Smooth muscle cell (in vitro differentiated cells): ENCODE data around the gene EPHA1. TPM values are rescaled to one million over a fixed set of nuclear protein-coding genes. Genes with fewer than 3 reads are reported as not detected.
A peak's percentile ranks its signal among the peaks of the same experiment; 100 is the strongest.

Experiments
- DNase-seq: peaks from one replicate; lab custom pipeline; 2025; ENCODE audit not compliant: unreplicated experiment; lab: John Stamatoyannopoulos, UW
- H2AFZ ChIP-seq: fragments of 200-600 bp; sonication (generic); 2 replicates; pipeline ENCODE4 v1.6.0; 2016; ENCODE audit warnings: antibody characterized with exemption, low read depth, mild to moderate bottlenecking
- H3F3A ChIP-seq: fragments of 200-600 bp; sonication (generic); 2 replicates; pipeline ENCODE4 v1.6.0; 2017; ENCODE audit warnings: antibody characterized with exemption, low read depth
- H3K27ac ChIP-seq: fragments of 200-600 bp; sonication (generic); 2 replicates; pipeline ENCODE4 v1.5.1; 2016; ENCODE audit warnings: low read depth, mild to moderate bottlenecking
- H3K27me3 ChIP-seq: fragments of 200-600 bp; sonication (generic); 2 replicates; pipeline ENCODE4 v1.6.1; 2016; ENCODE audit warnings: low read depth, mild to moderate bottlenecking
- H3K36me3 ChIP-seq: fragments of 200-600 bp; sonication (generic); 2 replicates; pipeline ENCODE4 v1.5.1; 2016; ENCODE audit warnings: low read depth
- H3K4me1 ChIP-seq: fragments of 200-600 bp; sonication (generic); 2 replicates; pipeline ENCODE4 v1.5.1; 2016; ENCODE audit warnings: low read depth
- H3K4me2 ChIP-seq: fragments of 200-600 bp; sonication (generic); 2 replicates; pipeline ENCODE4 v1.6.0; 2016; ENCODE audit warnings: mild to moderate bottlenecking
- H3K4me3 ChIP-seq: fragments of 200-600 bp; sonication (generic); 2 replicates; pipeline ENCODE4 v1.5.1; 2016; ENCODE audit warnings: mild to moderate bottlenecking
- H3K79me2 ChIP-seq: fragments of 200-600 bp; sonication (generic); 2 replicates; pipeline ENCODE4 v1.6.0; 2016; ENCODE audit warnings: low read depth, mild to moderate bottlenecking
- H3K9ac ChIP-seq: fragments of 200-600 bp; sonication (generic); 2 replicates; pipeline ENCODE4 v1.6.0; 2016; ENCODE audit warnings: low read depth
- H3K9me3 ChIP-seq: fragments of 200-600 bp; sonication (generic); replicated peaks from 2 replicates; pipeline ENCODE4 v1.5.1; 2016; ENCODE audit warnings: low read depth
- H4K20me1 ChIP-seq: fragments of 200-600 bp; sonication (generic); 2 replicates; pipeline ENCODE4 v1.6.0; 2016; ENCODE audit warnings: low read depth
- WGBS: methylation state at CpG from one replicate; pipeline ENCODE4 v1.1.7; 2016; ENCODE audit warnings: low lambda C conversion rate; 5-methylcytosine and 5-hydroxymethylcytosine counted together
- polyA plus RNA-seq: library from polyadenylated mRNA; unstranded; fragments of >200 nt; fragmentation: Nextera tagmentation; extraction: Ambion mirVana; gene quantifications from 2 replicates; pipeline ENCODE4 v1.2.1, GENCODE V29; 2016
- total RNA-seq: library from RNA; depleted of rRNA; stranded (reverse); fragments of >200 nt; gene quantifications from 2 replicates; pipeline ENCODE4 v1.2.3, GENCODE V29; 2014
- TF ChIP-seq, protein P1 (sequence below): fragments of 200-600 bp; sonication (generic); IDR thresholded peaks from 2 replicates; pipeline ENCODE4 v1.5.1; 2017; ENCODE audit warnings: borderline replicate concordance, mild to moderate bottlenecking, antibody characterized with exemption; ENCODE audit not compliant: insufficient read depth, poor library complexity, severe bottlenecking

Gene EPHA1
- total and polyA plus RNA-seq, 2 experiments from 2014 or later, result 8.7 to 19.1 TPM

DNA sequence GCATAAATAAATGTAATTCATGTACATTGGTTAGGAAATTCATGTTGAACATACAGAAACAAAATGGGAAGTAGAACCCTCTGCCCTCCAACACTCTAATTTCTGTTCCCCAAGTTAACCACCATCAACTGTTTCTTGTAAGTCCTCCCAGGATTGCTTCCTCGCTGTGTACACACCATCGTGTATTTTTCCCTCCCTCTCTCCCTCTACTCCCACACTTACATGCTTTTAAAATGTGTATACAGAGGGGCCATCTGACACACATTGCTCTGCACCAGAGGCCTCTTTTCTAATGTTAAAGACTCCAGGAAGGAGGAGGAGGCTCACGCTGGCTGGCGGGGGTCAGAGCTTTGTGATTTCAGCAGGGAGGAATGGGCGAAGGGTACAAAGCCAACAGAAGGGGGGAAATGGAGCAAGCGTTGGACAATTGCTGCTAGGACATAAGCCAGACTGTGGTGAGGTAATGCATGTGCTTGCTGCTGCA lies 1.9 kb upstream of the EPHA1 start:
- H2AFZ ChIP-seq, result peak overlapping the region; percentile 79
- H3K4me1 ChIP-seq, result peaks cover 25% of the 10 kb centered on the region
- TF ChIP-seq, protein P1, sequence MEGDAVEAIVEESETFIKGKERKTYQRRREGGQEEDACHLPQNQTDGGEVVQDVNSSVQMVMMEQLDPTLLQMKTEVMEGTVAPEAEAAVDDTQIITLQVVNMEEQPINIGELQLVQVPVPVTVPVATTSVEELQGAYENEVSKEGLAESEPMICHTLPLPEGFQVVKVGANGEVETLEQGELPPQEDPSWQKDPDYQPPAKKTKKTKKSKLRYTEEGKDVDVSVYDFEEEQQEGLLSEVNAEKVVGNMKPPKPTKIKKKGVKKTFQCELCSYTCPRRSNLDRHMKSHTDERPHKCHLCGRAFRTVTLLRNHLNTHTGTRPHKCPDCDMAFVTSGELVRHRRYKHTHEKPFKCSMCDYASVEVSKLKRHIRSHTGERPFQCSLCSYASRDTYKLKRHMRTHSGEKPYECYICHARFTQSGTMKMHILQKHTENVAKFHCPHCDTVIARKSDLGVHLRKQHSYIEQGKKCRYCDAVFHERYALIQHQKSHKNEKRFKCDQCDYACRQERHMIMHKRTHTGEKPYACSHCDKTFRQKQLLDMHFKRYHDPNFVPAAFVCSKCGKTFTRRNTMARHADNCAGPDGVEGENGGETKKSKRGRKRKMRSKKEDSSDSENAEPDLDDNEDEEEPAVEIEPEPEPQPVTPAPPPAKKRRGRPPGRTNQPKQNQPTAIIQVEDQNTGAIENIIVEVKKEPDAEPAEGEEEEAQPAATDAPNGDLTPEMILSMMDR, result no peak
- no peak overlapping the region for H3K4me3 ChIP-seq
- no peak for DNase-seq
- no peaks in the 10 kb centered on the region for H4K20me1 ChIP-seq
- WGBS, result 8% methylated on average over 6 of the region's 6 CpGs
- H3K9me3 ChIP-seq, result no peaks in the 10 kb centered on the region
- no peak overlapping the region for H3K9ac ChIP-seq
- peak overlapping the region; percentile 29 for H3K27ac ChIP-seq
- H3F3A ChIP-seq, result peaks cover 3% of the 10 kb centered on the region
- H3K36me3 ChIP-seq, result no peaks in the 10 kb centered on the region
- H3K4me2 ChIP-seq, result peak overlapping the region; percentile 76
- H3K27me3 ChIP-seq, result no peaks in the 10 kb centered on the region
- no peaks in the 10 kb centered on the region for H3K79me2 ChIP-seq

DNA sequence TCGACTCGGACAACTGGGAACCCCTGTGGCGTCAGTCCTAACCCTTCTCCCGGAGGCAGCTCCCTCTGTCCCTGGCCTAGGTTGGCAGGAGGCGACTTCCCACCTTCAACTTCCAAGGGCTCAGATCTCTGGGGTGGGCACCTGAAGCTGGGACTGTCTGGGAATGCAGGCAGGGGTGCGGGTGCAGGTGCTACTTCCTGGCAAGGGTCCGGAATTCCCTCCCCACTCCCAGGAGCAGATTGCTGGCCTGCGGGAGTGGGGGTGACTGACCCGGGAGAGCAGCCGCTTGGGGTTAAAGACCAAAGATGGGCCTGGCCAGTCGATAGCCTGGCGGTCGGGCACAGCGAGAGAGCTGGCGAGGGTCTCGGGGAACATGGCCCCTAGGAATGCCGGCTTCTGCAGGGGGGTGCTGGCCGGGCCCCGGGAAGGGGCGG lies 387 bp downstream of the EPHA1 start:
- no peaks in the 10 kb centered on the region for H3K27me3 ChIP-seq
- H4K20me1 ChIP-seq, result no peaks in the 10 kb centered on the region
- H2AFZ ChIP-seq, result no peak overlapping the region
- H3K79me2 ChIP-seq, result no peaks in the 10 kb centered on the region
- H3K9ac ChIP-seq, result no peak overlapping the region
- H3K4me1 ChIP-seq, result peaks cover 25% of the 10 kb centered on the region
- TF ChIP-seq, protein P1, result no peak
- no peak overlapping the region for H3K27ac ChIP-seq
- H3F3A ChIP-seq, result peaks cover 3% of the 10 kb centered on the region
- no peaks in the 10 kb centered on the region for H3K9me3 ChIP-seq
- DNase-seq, result no peak
- WGBS, result 9% methylated on average over 10 of the region's 20 CpGs
- H3K4me2 ChIP-seq, result peak overlapping the region; percentile 84
- no peaks in the 10 kb centered on the region for H3K36me3 ChIP-seq
- H3K4me3 ChIP-seq, result peak overlapping the region; percentile 52

GRCh38 chr7:143407287-143408251 lies 1.1 kb downstream of the EPHA1 start:
- Histone ChIP-seq H3K27me3 (no peaks in the 10 kb centered on the region), H3K9ac (no peak overlapping the region), H3K27ac (peak overlapping the region; percentile 43), H3K9me3 (no peaks in the 10 kb centered on the region), H3K4me1 (peaks cover 25% of the 10 kb centered on the region), H3K4me2 (peak overlapping the region; percentile 84), H3K4me3 (peak overlapping the region; percentile 52), H3F3A (peaks cover 3% of the 10 kb centered on the region), H4K20me1 (no peaks in the 10 kb centered on the region), H2AFZ (peak overlapping the region; percentile 63), H3K36me3 (no peaks in the 10 kb centered on the region), H3K79me2 (no peaks in the 10 kb centered on the region)
- DNase-seq, result no peak
- TF ChIP-seq, protein P1, result no peak
- WGBS, result 28% methylated on average over 13 of the region's 13 CpGs
